A549 (cell line): ENCODE data around the gene MRPL17. TPM values are rescaled to one million over a fixed set of nuclear protein-coding genes. Genes with fewer than 3 reads are reported as not detected.
"Not testable (repeated sequence)": the region's sequence is repeated elsewhere in the genome, so short reads cannot be mapped to it uniquely, and the experiment has no call there.

Experiments
- ATAC-seq, 2 experiments: fragments of 200-7000 bp in 1 of 2; fragments of >200 bp in 1 of 2; cut with Nextera tagmentation in 1 of 2; cut with Tn5 transposase in 1 of 2; 3 replicates each; pipeline versions ENCODE4 v1.8.0 to v1.9.1; 2018 to 2020; ENCODE audit warnings: mild to moderate bottlenecking in 1 of 2, moderate library complexity in 1 of 2
- CTCF ChIA-PET: fragments of 300-600 bp; sonication (Branson Sonifier 250); formaldehyde crosslinking; extraction: SDS; loops from one replicate; lab custom pipeline; 2021; ENCODE audit warnings: antibody characterized with exemption, inconsistent platforms; lab: Yijun Ruan, JAX
- POLR2A ChIA-PET: fragments of 350-600 bp; formaldehyde crosslinking; extraction: SDS; loops from one replicate; lab custom pipeline; 2021; ENCODE audit warnings: antibody characterized with exemption, inconsistent platforms; lab: Yijun Ruan, JAX
- DNase-seq, 2 experiments: peaks; one replicate each; pipeline versions ENCODE4 v3.0.0 to v3.0.0-alpha.2; 2011 to 2016; ENCODE audit warnings: low read depth in 1 of 2, low spot score in 1 of 2
- FAIRE-seq: peaks from 2 replicates; lab custom pipeline; 2011; peaks lifted over from hg19 to GRCh38; lab: Jason Lieb, UNC
- H3K27ac ChIP-seq, 2 experiments: fragments of >200 bp; sonication (Bioruptor Twin); formaldehyde crosslinking; 3 replicates each; pipeline ENCODE4 v1.5.1; 2016 to 2017
- H3K4me1 ChIP-seq: fragments of >200 bp; sonication (Bioruptor Twin); formaldehyde crosslinking; 3 replicates; pipeline ENCODE4 v1.6.1; 2016
- H3K4me2 ChIP-seq: fragments of >200 bp; sonication (Bioruptor Twin); formaldehyde crosslinking; 3 replicates; pipeline ENCODE4 v1.6.1; 2016
- H3K4me3 ChIP-seq: fragments of >200 bp; sonication (Bioruptor Twin); formaldehyde crosslinking; 3 replicates; pipeline ENCODE4 v1.5.1; 2016
- H3K9me3 ChIP-seq: fragments of >200 bp; sonication (Bioruptor Twin); formaldehyde crosslinking; 3 replicates; pipeline ENCODE4 v1.6.1; 2016
- CBX8 ChIP-seq: fragments of 200-600 bp; sonication (generic); IDR thresholded peaks from 2 replicates; pipeline ENCODE4 v1.6.1; 2016
- CHD2 ChIP-seq: fragments of 150-350 bp; IDR thresholded peaks from 2 replicates; pipeline ENCODE4 v1.6.1; 2014; ENCODE audit warnings: low read length; ENCODE audit not compliant: partially characterized antibody
- EHF ChIP-seq: fragments of 250-450 bp; sonication (Bioruptor Pico); IDR thresholded peaks from 2 replicates; pipeline ENCODE4 v1.5.0; 2020; ENCODE audit warnings: mild to moderate bottlenecking
- EHMT2 ChIP-seq: fragments of 200-600 bp; sonication (generic); IDR thresholded peaks from 2 replicates; pipeline ENCODE4 v1.6.1; 2016; ENCODE audit warnings: antibody characterized with exemption, low read depth, mild to moderate bottlenecking, moderate library complexity
- FOXS1 ChIP-seq: fragments of 250-450 bp; sonication (Bioruptor Pico); IDR thresholded peaks from 2 replicates; pipeline ENCODE4 v1.5.0; 2020; ENCODE audit warnings: mild to moderate bottlenecking, moderate library complexity
- GATA3 ChIP-seq: IDR thresholded peaks from 2 replicates; pipeline ENCODE4 v1.6.1; 2012; ENCODE audit warnings: borderline replicate concordance
- HOXB13 ChIP-seq: fragments of 250-450 bp; sonication (Bioruptor Pico); IDR thresholded peaks from 2 replicates; pipeline ENCODE4 v1.5.0; 2020; ENCODE audit warnings: low read depth, mild to moderate bottlenecking, moderate library complexity
- KDM1A ChIP-seq: fragments of 200-600 bp; sonication (generic); IDR thresholded peaks from 2 replicates; pipeline ENCODE4 v1.6.1; 2016; ENCODE audit warnings: low read depth, mild to moderate bottlenecking
- KDM5A ChIP-seq: fragments of 200-600 bp; sonication (generic); IDR thresholded peaks from 2 replicates; pipeline ENCODE4 v1.6.1; 2016; ENCODE audit warnings: antibody characterized with exemption, mild to moderate bottlenecking
- MAFK ChIP-seq: fragments of 450-650 bp; IDR thresholded peaks from 2 replicates; pipeline ENCODE4 v1.6.1; 2014; ENCODE audit not compliant: partially characterized antibody
- MAZ ChIP-seq: fragments of 150-350 bp; IDR thresholded peaks from 2 replicates; pipeline ENCODE4 v1.6.1; 2014; ENCODE audit warnings: antibody characterized with exemption, low read depth, low read length, borderline replicate concordance
- NPAS2 ChIP-seq: fragments of 250-450 bp; sonication (Bioruptor Pico); IDR thresholded peaks from 2 replicates; pipeline ENCODE4 v1.8.0; 2022; ENCODE audit warnings: mild to moderate bottlenecking, moderate library complexity, borderline replicate concordance
- PHF8 ChIP-seq: fragments of 200-600 bp; sonication (generic); IDR thresholded peaks from 2 replicates; pipeline ENCODE4 v1.6.1; 2016; ENCODE audit warnings: low read depth, mild to moderate bottlenecking, antibody characterized with exemption, moderate library complexity, borderline replicate concordance
- RNF2 ChIP-seq: fragments of 200-600 bp; sonication (generic); IDR thresholded peaks from 2 replicates; pipeline ENCODE4 v1.6.1; 2016; ENCODE audit warnings: low read depth, mild to moderate bottlenecking, antibody characterized with exemption, moderate library complexity, borderline replicate concordance
- TFCP2L1 ChIP-seq: fragments of 250-450 bp; sonication (Bioruptor Pico); IDR thresholded peaks from 2 replicates; pipeline ENCODE4 v1.5.0; 2021; ENCODE audit warnings: mild to moderate bottlenecking
- ZFP36 ChIP-seq: fragments of 450-650 bp; IDR thresholded peaks from 2 replicates; pipeline ENCODE4 v1.6.1; 2014; ENCODE audit warnings: borderline replicate concordance; ENCODE audit not compliant: partially characterized antibody
- ZSCAN20 ChIP-seq: fragments of 250-450 bp; sonication (Bioruptor Pico); IDR thresholded peaks from 2 replicates; pipeline ENCODE4 v1.8.0; 2022; ENCODE audit warnings: mild to moderate bottlenecking, moderate library complexity
- WGBS: methylation state at CpG from one replicate; pipeline ENCODE4 v1.1.6; 2017; ENCODE audit errors: missing lambda C conversion rate; 5-methylcytosine and 5-hydroxymethylcytosine counted together
- polyA plus RNA-seq, 4 experiments: library from polyadenylated mRNA; depleted of rRNA in 3 of 4; stranded (reverse); fragments of >200 nt; fragmentation: RNase III in 1 of 4; extraction: RNeasy Plus Mini Kit Qiagen cat#74134 plus additional on column Dnase treatment in 1 of 4; gene quantifications; 2 replicates in 3 of 4; 3 replicates in 1 of 4; pipeline ENCODE4 v1.2.3, GENCODE V29; 2011 to 2017
- TF ChIP-seq, protein P1 (sequence below): fragments of >200 bp; sonication (Bioruptor Twin); formaldehyde crosslinking; IDR thresholded peaks from 3 replicates; pipeline ENCODE4 v1.6.1; 2016
- TF ChIP-seq, protein P2 (sequence below): IDR thresholded peaks from 2 replicates; pipeline ENCODE4 v1.6.1; 2012
- TF ChIP-seq, protein P3 (sequence below): fragments of 200-600 bp; sonication (generic); IDR thresholded peaks from 2 replicates; pipeline ENCODE4 v1.6.1; 2016; ENCODE audit warnings: antibody characterized with exemption, mild to moderate bottlenecking, moderate library complexity
- TF ChIP-seq, protein P4 (sequence below): IDR thresholded peaks from 2 replicates; pipeline ENCODE4 v1.6.1; 2012; ENCODE audit warnings: low read depth, borderline replicate concordance

MRPL17 gene
- polyA plus RNA-seq, 2 of the 4 experiments (the other 2 are of a cell fraction) = 96.8 to 128 TPM

- no peak overlapping the region for H3K27ac ChIP-seq
- no peak for ATAC-seq
- ChIA-PET CTCF (interaction anchor here (0.6 to 1.8 kb wide), 3 partner anchors 59 to 315 kb away, joined by 3 to 5 read pairs (median 4); no protein-coding TSS in a partner anchor), POLR2A (interaction anchor here (1.6 kb wide), 1 partner anchor 11 kb away, joined by 5 read pairs; the partner anchor contains the start of gene MRPL17)
- DNase-seq = no peak
- FAIRE-seq = no peak
- no peak overlapping the region for H3K4me3 ChIP-seq
- no peak for TF ChIP-seq EHF (CRISPR knock-in tag)
- TF ChIP-seq NPAS2 (CRISPR knock-in tag) = no peak
- no peak for TF ChIP-seq EHMT2
- no peak for TF ChIP-seq ZFP36
- no peaks in the 10 kb centered on the region for H3K4me1 ChIP-seq
- 0% methylated on average over 1 of the region's 1 CpG for WGBS
- no peaks in the 10 kb centered on the region for H3K9me3 ChIP-seq
- no peak overlapping the region for H3K4me2 ChIP-seq
Observed at GRCh38 chr11:6694229-6694535, 11.0 kb upstream of the MRPL17 start.

- no peak overlapping the region for H3K4me3 ChIP-seq
- H3K4me1 ChIP-seq = no peaks in the 10 kb centered on the region
- no peaks in the 10 kb centered on the region for H3K9me3 ChIP-seq
- H3K27ac ChIP-seq = no peak overlapping the region
- DNase-seq (peak in 1 of 2 experiments; percentile 16), FAIRE-seq (no peak), ATAC-seq (no peak; a peak in 1 of 6 replicates)
- ChIA-PET CTCF (interaction anchor here (0.8 to 1.8 kb wide), 2 partner anchors 58 to 314 kb away, joined by 3 to 5 read pairs; no protein-coding TSS in a partner anchor), POLR2A (no interaction called here)
- TF ChIP-seq, protein P1, sequence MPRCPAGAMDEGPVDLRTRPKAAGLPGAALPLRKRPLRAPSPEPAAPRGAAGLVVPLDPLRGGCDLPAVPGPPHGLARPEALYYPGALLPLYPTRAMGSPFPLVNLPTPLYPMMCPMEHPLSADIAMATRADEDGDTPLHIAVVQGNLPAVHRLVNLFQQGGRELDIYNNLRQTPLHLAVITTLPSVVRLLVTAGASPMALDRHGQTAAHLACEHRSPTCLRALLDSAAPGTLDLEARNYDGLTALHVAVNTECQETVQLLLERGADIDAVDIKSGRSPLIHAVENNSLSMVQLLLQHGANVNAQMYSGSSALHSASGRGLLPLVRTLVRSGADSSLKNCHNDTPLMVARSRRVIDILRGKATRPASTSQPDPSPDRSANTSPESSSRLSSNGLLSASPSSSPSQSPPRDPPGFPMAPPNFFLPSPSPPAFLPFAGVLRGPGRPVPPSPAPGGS = no peak
- TF ChIP-seq FOXS1 (CRISPR knock-in tag) = no peak
- no peak for TF ChIP-seq TFCP2L1 (CRISPR knock-in tag)
- TF ChIP-seq KDM1A = no peak
- TF ChIP-seq GATA3 = no peak
- TF ChIP-seq, protein P2, sequence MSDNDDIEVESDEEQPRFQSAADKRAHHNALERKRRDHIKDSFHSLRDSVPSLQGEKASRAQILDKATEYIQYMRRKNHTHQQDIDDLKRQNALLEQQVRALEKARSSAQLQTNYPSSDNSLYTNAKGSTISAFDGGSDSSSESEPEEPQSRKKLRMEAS = no peak
- TF ChIP-seq, protein P3, sequence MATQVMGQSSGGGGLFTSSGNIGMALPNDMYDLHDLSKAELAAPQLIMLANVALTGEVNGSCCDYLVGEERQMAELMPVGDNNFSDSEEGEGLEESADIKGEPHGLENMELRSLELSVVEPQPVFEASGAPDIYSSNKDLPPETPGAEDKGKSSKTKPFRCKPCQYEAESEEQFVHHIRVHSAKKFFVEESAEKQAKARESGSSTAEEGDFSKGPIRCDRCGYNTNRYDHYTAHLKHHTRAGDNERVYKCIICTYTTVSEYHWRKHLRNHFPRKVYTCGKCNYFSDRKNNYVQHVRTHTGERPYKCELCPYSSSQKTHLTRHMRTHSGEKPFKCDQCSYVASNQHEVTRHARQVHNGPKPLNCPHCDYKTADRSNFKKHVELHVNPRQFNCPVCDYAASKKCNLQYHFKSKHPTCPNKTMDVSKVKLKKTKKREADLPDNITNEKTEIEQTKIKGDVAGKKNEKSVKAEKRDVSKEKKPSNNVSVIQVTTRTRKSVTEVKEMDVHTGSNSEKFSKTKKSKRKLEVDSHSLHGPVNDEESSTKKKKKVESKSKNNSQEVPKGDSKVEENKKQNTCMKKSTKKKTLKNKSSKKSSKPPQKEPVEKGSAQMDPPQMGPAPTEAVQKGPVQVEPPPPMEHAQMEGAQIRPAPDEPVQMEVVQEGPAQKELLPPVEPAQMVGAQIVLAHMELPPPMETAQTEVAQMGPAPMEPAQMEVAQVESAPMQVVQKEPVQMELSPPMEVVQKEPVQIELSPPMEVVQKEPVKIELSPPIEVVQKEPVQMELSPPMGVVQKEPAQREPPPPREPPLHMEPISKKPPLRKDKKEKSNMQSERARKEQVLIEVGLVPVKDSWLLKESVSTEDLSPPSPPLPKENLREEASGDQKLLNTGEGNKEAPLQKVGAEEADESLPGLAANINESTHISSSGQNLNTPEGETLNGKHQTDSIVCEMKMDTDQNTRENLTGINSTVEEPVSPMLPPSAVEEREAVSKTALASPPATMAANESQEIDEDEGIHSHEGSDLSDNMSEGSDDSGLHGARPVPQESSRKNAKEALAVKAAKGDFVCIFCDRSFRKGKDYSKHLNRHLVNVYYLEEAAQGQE = no peak
- no peak for TF ChIP-seq MAFK
- TF ChIP-seq CBX8 = no peak
- no peak for TF ChIP-seq EHMT2
- no peak for TF ChIP-seq PHF8
- no peak for TF ChIP-seq EHF (CRISPR knock-in tag)
- WGBS = 19% methylated on average over 1 of the region's 1 CpG
- no peak overlapping the region for H3K4me2 ChIP-seq
Observed at GRCh38 chr11:6693342-6694228, 10.4 kb upstream of the MRPL17 start.

DNA sequence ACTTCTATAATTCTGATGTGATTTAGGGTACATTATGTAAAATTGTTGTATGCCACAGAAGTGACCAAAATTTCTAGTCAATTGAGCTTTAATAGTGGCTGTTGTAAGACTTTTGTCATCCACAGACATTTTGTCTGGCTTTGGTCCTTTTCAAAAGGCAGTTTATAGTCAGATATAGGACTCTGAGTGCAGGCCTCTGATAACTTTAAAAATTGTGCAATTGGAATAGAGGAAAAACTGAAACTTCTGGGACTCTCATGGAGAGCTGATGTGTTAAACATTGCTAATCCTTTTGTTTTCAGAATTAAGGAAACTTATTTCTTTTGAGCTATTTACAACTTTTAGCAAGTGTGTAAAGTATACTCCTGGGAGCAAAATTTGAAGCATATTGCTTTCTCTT, 9.0 kb upstream of the MRPL17 start:
- CTCF ChIA-PET = no interaction called here
- no peaks in the 10 kb centered on the region for H3K4me1 ChIP-seq

DNA sequence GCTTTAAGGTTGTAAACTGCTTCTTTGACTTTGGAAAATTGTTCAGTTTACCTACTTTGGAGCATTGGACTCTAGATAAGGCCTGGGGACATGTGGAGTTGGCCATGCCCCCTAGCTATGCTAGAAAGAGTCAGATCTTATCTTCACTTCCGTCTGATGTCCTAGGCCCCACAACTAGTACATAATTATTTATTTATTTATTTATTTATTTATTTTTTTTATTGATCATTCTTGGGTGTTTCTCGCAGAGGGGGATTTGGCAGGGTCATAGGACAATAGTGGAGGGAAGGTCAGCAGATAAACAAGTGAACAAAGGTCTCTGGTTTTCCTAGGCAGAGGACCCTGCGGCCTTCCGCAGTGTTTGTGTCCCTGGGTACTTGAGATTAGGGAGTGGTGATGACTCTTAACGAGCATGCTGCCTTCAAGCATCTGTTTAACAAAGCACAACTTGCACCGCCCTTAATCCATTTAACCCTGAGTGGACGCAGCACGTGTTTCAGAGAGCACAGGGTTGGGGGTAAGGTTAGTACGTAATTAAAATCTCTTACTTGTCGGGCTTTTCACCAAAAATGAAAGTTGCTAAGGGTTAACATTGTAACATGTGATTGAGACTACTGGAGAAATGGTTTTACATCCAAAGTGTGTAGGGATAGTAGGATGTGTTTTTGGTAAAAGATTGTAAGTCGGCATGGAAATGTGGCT, 7.4 kb upstream of the MRPL17 start:
- H3K9me3 ChIP-seq, FAIRE-seq, H3K4me1 ChIP-seq, H3K27ac ChIP-seq, DNase-seq, H3K4me3 ChIP-seq, H3K4me2 ChIP-seq, ATAC-seq, POLR2A ChIA-PET: not testable (repeated sequence)
- WGBS = 77% methylated on average over 9 of the region's 11 CpGs
- CTCF ChIA-PET = interaction anchor here (0.6 kb wide), 1 partner anchor 160 kb away, joined by 3 read pairs; no protein-coding TSS in a partner anchor

More for the DNA sequence above, 9.0 kb upstream of the MRPL17 start:
- Histone ChIP-seq H3K4me3 (no peak overlapping the region), H3K27ac (no peak overlapping the region), H3K9me3 (no peaks in the 10 kb centered on the region), H3K4me2 (no peak overlapping the region)
- ATAC-seq (no peak), DNase-seq (no peak), FAIRE-seq (no peak)
- POLR2A ChIA-PET = no interaction called here
- TF ChIP-seq KDM5A (no peak), PHF8 (no peak), RNF2 (no peak), HOXB13 (no peak), ZSCAN20 (CRISPR knock-in tag) (no peak), CHD2 (no peak), MAZ (no peak)
- TF ChIP-seq, protein P1 = no peak
- TF ChIP-seq, protein P4, sequence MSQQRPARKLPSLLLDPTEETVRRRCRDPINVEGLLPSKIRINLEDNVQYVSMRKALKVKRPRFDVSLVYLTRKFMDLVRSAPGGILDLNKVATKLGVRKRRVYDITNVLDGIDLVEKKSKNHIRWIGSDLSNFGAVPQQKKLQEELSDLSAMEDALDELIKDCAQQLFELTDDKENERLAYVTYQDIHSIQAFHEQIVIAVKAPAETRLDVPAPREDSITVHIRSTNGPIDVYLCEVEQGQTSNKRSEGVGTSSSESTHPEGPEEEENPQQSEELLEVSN = no peak
